Pancreas (tissue), 10 donors: ENCODE measurements around the gene RAB28. TPM values are rescaled to one million over a fixed set of nuclear protein-coding genes. Genes with fewer than 3 reads are reported as not detected.
"Not testable (repeated sequence)": the region's sequence is repeated elsewhere in the genome, so short reads cannot be mapped to it uniquely, and the experiment has no call there.

Experiments
- ATAC-seq, 4 donors: fragments of 200-7000 bp; cut with Tn5 transposase; one replicate each; pipeline versions ENCODE4 v1.8.0 to v1.9.1; 2020; ENCODE audit warnings: mild to moderate bottlenecking in 4 of 4, moderate library complexity in 4 of 4
- DNase-seq, 6 donors: peaks; one replicate each; pipeline ENCODE4 v3.0.0-alpha.2; 2020
- FAIRE-seq: peaks from 2 replicates; lab custom pipeline; 2012; peaks lifted over from hg19 to GRCh38; lab: Jason Lieb, UNC
- H3K27ac ChIP-seq, 4 donors: fragments of 200-600 bp; sonication (generic); 1 replicate in 3 of 4; 2 replicates in 1 of 4; pipeline versions ENCODE4 v1.5.0 to v1.8.0; 2020
- H3K27me3 ChIP-seq, 4 donors: fragments of 200-600 bp; one replicate each; pipeline ENCODE4 v1.8.0; 2021
- H3K36me3 ChIP-seq, 3 donors: fragments of 200-600 bp; sonication (generic) in 1 of 3; one replicate each; pipeline versions ENCODE4 v1.5.0 to v1.8.0; 2020 to 2021
- H3K4me1 ChIP-seq, 3 donors: fragments of 200-600 bp; one replicate each; pipeline ENCODE4 v1.8.0; 2021
- H3K4me3 ChIP-seq, 4 donors: fragments of 200-600 bp; sonication (generic) in 2 of 4; one replicate each; pipeline versions ENCODE4 v1.5.0 to v1.8.0; 2020 to 2021
- H3K9me3 ChIP-seq, 4 donors: fragments of 200-600 bp; one replicate each; pipeline ENCODE4 v1.8.0; 2021
- CTCF ChIP-seq, 4 donors: fragments of 200-600 bp; sonication (generic) in 3 of 4; IDR thresholded peaks; one replicate each; pipeline versions ENCODE4 v1.5.0 to v1.8.0; 2021; ENCODE audit warnings: antibody characterized with exemption in 4 of 4
- WGBS, 2 donors: extraction: QIAGEN DNeasy Blood & Tissue Kit; methylation state at CpG; one replicate each; pipeline ENCODE4 v1.1.7; 2013; 5-methylcytosine and 5-hydroxymethylcytosine counted together
- intact Hi-C, 3 donors: fragments of 100-400 bp; cut with DNase I; formaldehyde crosslinking; loops; one replicate each; pipeline versions ENCODE4 v1.11.1 to v1.14.2; 2022
- polyA plus RNA-seq, 2 donors: library from polyadenylated mRNA; stranded (reverse); fragments of 200-250 nt; gene quantifications; one replicate each; pipeline ENCODE4 v1.2.3, GENCODE V29; 2013
- total RNA-seq, 6 donors: library from RNA; stranded (reverse); fragmentation: NEBNext Ultra II Directional in 4 of 6; extraction: Animal tissue kit (Norgen Biotek cat#: 25700) in 4 of 6; gene quantifications; one replicate each; pipeline versions ENCODE4 v1.2.1 to v1.2.4, GENCODE V29; 2021 to 2023
- donor health status: healthy with polysubstance abuse.
- donor health status: DM: no; HTN: no; CAD: no; lungs with moderate emphysema.
- donor health status: DM: no; HTN: no; CAD: no.
- donor health status: control.
- donor health status: control.
- donor health status: Bipolar disorder and iron deficiency.
- donor health status: DM: yes; HTN: yes; CAD: no.
- donor health status: DM: no; HTN: no; CAD: no.
- donor health status: DM: no; HTN: no; CAD: no.
- donor health status: DM: yes; HTN: yes; CAD: no.

The RAB28 gene
- total and polyA plus RNA-seq, 8 donors = 2.9 to 10.5 (median 5.4) TPM

GRCh38 chr4:13411942-13412341, 72.2 kb downstream of the RAB28 start:
- FAIRE-seq (no peak), ATAC-seq (no peak), DNase-seq (no peak)
- TF ChIP-seq CTCF (IDR thresholded peaks at IDR 0.05) = no peak
- no peaks in the 10 kb centered on the region for H3K27me3 ChIP-seq
- WGBS, 2 donors = 48 to 50% methylated on average over 2 of the region's 2 CpGs
- no peaks in the 10 kb centered on the region for H3K9me3 ChIP-seq
- H3K36me3 ChIP-seq = no peaks in the 10 kb centered on the region
- no peak overlapping the region for H3K27ac ChIP-seq
- H3K4me1 ChIP-seq = peaks cover 4 to 19% (median 5%) of the 10 kb centered on the region in 3 donors
- H3K4me3 ChIP-seq = no peak overlapping the region
- intact Hi-C loops = no loop called here

- Histone ChIP-seq H3K4me3 (no peak overlapping the region), H3K27me3 (no peaks in the 10 kb centered on the region), H3K9me3 (no peaks in the 10 kb centered on the region), H3K27ac (no peak overlapping the region), H3K36me3 (no peaks in the 10 kb centered on the region), H3K4me1 (peaks cover 4 to 15% (median 5%) of the 10 kb centered on the region in 3 donors)
- FAIRE-seq (no peak), ATAC-seq (no peak), DNase-seq (no peak)
- 98 to 100% methylated on average over 2 of the region's 2 CpGs for WGBS, 2 donors
- TF ChIP-seq CTCF (IDR thresholded peaks at IDR 0.05) = no peak
- intact Hi-C loops = no loop called here
These were observed 74.8 kb downstream of the RAB28 start for GRCh38 chr4:13409324-13409723.

GRCh38 chr4:13406156-13406555, 78.0 kb downstream of the RAB28 start:
- H3K27me3 ChIP-seq, H3K4me1 ChIP-seq, H3K9me3 ChIP-seq, H3K36me3 ChIP-seq, intact Hi-C loops, H3K27ac ChIP-seq, FAIRE-seq, DNase-seq, H3K4me3 ChIP-seq, ATAC-seq: not testable (repeated sequence)
- WGBS, 2 donors = 97 to 98% methylated on average over 3 of the region's 3 CpGs

GRCh38 chr4:13403833-13404232, 80.3 kb downstream of the RAB28 start:
- Histone ChIP-seq H3K27me3 (no peaks in the 10 kb centered on the region), H3K4me3 (no peak overlapping the region), H3K9me3 (no peaks in the 10 kb centered on the region), H3K4me1 (no peaks in the 10 kb centered on the region), H3K27ac (no peak overlapping the region), H3K36me3 (no peaks in the 10 kb centered on the region)
- 94 to 96% methylated on average over 2 of the region's 2 CpGs for WGBS, 2 donors
- DNase-seq (no peak), FAIRE-seq (no peak), ATAC-seq (no peak)
- intact Hi-C loops = no loop called here
- TF ChIP-seq CTCF (IDR thresholded peaks at IDR 0.05) = no peak

- no peak overlapping the region for H3K4me3 ChIP-seq
- FAIRE-seq = no peak
- 82 to 90% methylated on average over 4 of the region's 4 CpGs for WGBS, 2 donors
- H3K36me3 ChIP-seq = no peaks in the 10 kb centered on the region
- ATAC-seq = no peak
- no peak for DNase-seq
- no peak overlapping the region for H3K27ac ChIP-seq
- no peak for TF ChIP-seq CTCF (IDR thresholded peaks at IDR 0.05)
- no peaks in the 10 kb centered on the region for H3K9me3 ChIP-seq
- H3K27me3 ChIP-seq = no peaks in the 10 kb centered on the region
- intact Hi-C loops = no loop called here
- no peaks in the 10 kb centered on the region for H3K4me1 ChIP-seq
These were observed 80.8 kb downstream of the RAB28 start for GRCh38 chr4:13403326-13403725.
